CD14-positive monocyte (primary cell): Measurements from ENCODE around the gene FUCA2. TPM values are rescaled to one million over a fixed set of nuclear protein-coding genes. Genes with fewer than 3 reads are reported as not detected.

Source experiments
- DNase-seq, 3 donors: peaks; one replicate each; pipeline ENCODE4 v3.0.0-alpha.2; 2011 to 2022
- H2AFZ ChIP-seq: 2 replicates; pipeline ENCODE4 v1.6.0; 2012; ENCODE audit warnings: mild to moderate bottlenecking, low read depth, low read length, inconsistent platforms; ENCODE audit not compliant: insufficient read depth, poor library complexity, severe bottlenecking
- H3K27ac ChIP-seq, 2 donors: 1 replicate in 1 of 2; 2 replicates in 1 of 2; pipeline ENCODE4 v1.5.1; 2012 to 2013; ENCODE audit warnings: low read length in 2 of 2, control low read depth in 1 of 2, inconsistent platforms in 1 of 2, low read depth in 1 of 2, mild to moderate bottlenecking in 1 of 2
- H3K27me3 ChIP-seq, 2 donors: one replicate each; pipeline versions ENCODE4 v1.6.0 to v1.6.1; 2011 to 2013; ENCODE audit warnings: low read length in 2 of 2; ENCODE audit not compliant: control insufficient read depth in 2 of 2, insufficient read depth in 2 of 2
- H3K36me3 ChIP-seq, 2 donors: replicated peaks in 1 of 2; 1 replicate in 1 of 2; 2 replicates in 1 of 2; pipeline versions ENCODE4 v1.5.1 to v1.6.1; 2012 to 2013; ENCODE audit warnings: low read length in 2 of 2, control low read depth in 1 of 2, inconsistent platforms in 1 of 2, mild to moderate bottlenecking in 1 of 2; ENCODE audit not compliant: insufficient read depth in 2 of 2, control insufficient read depth in 1 of 2
- H3K4me1 ChIP-seq, 2 donors: 1 replicate in 1 of 2; 2 replicates in 1 of 2; pipeline versions ENCODE4 v1.5.1 to v1.6.1; 2012 to 2013; ENCODE audit warnings: low read length in 2 of 2, control low read depth in 1 of 2, inconsistent platforms in 1 of 2, mild to moderate bottlenecking in 1 of 2, moderate library complexity in 1 of 2; ENCODE audit not compliant: insufficient read depth in 2 of 2, control insufficient read depth in 1 of 2
- H3K4me2 ChIP-seq: replicated peaks from 2 replicates; pipeline ENCODE3; 2012; ENCODE audit warnings: low read length, moderate library complexity, mild to moderate bottlenecking; ENCODE audit not compliant: poor library complexity, severe bottlenecking; ENCODE audit errors: extremely low read depth
- H3K4me3 ChIP-seq, 3 experiments: fragments of 200-600 bp in 1 of 3; sonication (generic) in 1 of 3; replicated peaks in 1 of 3; 1 replicate in 2 of 3; 2 replicates in 1 of 3; pipeline ENCODE4 v1.5.1; 2011 to 2013; ENCODE audit warnings: low read length in 3 of 3, mild to moderate bottlenecking in 3 of 3, control low read depth in 2 of 3, low read depth in 2 of 3, inconsistent platforms in 1 of 3, moderate library complexity in 1 of 3
- H3K79me2 ChIP-seq: 2 replicates; pipeline ENCODE4 v1.6.0; 2012; ENCODE audit warnings: mild to moderate bottlenecking, control low read depth, inconsistent platforms, low read length, moderate library complexity; ENCODE audit not compliant: insufficient read depth
- H3K9ac ChIP-seq: 2 replicates; pipeline ENCODE4 v1.6.0; 2017; ENCODE audit warnings: low read length, mild to moderate bottlenecking; ENCODE audit not compliant: insufficient read depth, poor library complexity, severe bottlenecking
- H3K9me3 ChIP-seq, 2 donors: replicated peaks in 1 of 2; 1 replicate in 1 of 2; 2 replicates in 1 of 2; pipeline versions ENCODE4 v1.5.1 to v1.6.1; 2012 to 2013; ENCODE audit warnings: low read length in 2 of 2, control low read depth in 1 of 2; ENCODE audit not compliant: control insufficient read depth in 1 of 2, insufficient read depth in 1 of 2
- H4K20me1 ChIP-seq: 2 replicates; pipeline ENCODE4 v1.6.0; 2012; ENCODE audit warnings: mild to moderate bottlenecking, low read length, control low read depth, moderate library complexity; ENCODE audit not compliant: insufficient read depth
- H3K27ac Mint-ChIP-seq, 7 donors: one replicate each; pipeline ENCODE4 v1.8.0; 2020; ENCODE audit warnings: mild to moderate bottlenecking in 7 of 7, mixed read lengths in 7 of 7, moderate library complexity in 6 of 7, inconsistent platforms in 2 of 7
- H3K27me3 Mint-ChIP-seq, 3 donors: one replicate each; pipeline ENCODE4 v1.8.0; 2021 to 2022; ENCODE audit warnings: low read depth in 3 of 3, mild to moderate bottlenecking in 3 of 3, mixed read lengths in 3 of 3, moderate library complexity in 3 of 3, inconsistent platforms in 1 of 3
- H3K36me3 Mint-ChIP-seq, 2 donors: one replicate each; pipeline ENCODE4 v1.8.0; 2020; ENCODE audit warnings: mixed read lengths in 2 of 2, inconsistent platforms in 1 of 2, mild to moderate bottlenecking in 1 of 2
- H3K4me1 Mint-ChIP-seq: one replicate; pipeline ENCODE4 v1.8.0; 2020; ENCODE audit warnings: mild to moderate bottlenecking, mixed read lengths
- H3K4me3 Mint-ChIP-seq, 2 donors: one replicate each; pipeline ENCODE4 v1.8.0; 2020; ENCODE audit warnings: mild to moderate bottlenecking in 2 of 2, mixed read lengths in 2 of 2, moderate library complexity in 1 of 2
- H3K9me3 Mint-ChIP-seq, 7 donors: one replicate each; pipeline ENCODE4 v1.8.0; 2020 to 2022; ENCODE audit warnings: mixed read lengths in 7 of 7, mild to moderate bottlenecking in 6 of 7, moderate library complexity in 6 of 7, inconsistent platforms in 2 of 7
- CTCF ChIP-seq: fragments of 200-600 bp; IDR thresholded peaks from one replicate; pipeline ENCODE4 v1.8.0; 2022; ENCODE audit warnings: antibody characterized with exemption, mild to moderate bottlenecking
- WGBS: methylation state at CpG from one replicate; pipeline ENCODE4 v1.1.5; 2013; ENCODE audit warnings: missing lambda C conversion rate; ENCODE audit not compliant: insufficient coverage; 5-methylcytosine and 5-hydroxymethylcytosine counted together
- intact Hi-C, 2 donors: fragments of 100-400 bp; cut with micrococcal nuclease; formaldehyde crosslinking; loops; one replicate each; pipeline versions ENCODE4 v1.15.0 to v1.15.1; 2023
- polyA plus RNA-seq, 3 donors: library from polyadenylated mRNA; depleted of rRNA in 1 of 3; unstranded in 2 of 3; stranded (reverse) in 1 of 3; fragments of 300-500 nt in 2 of 3; fragments of >200 nt in 1 of 3; fragmentation: Illumina TruSeq in 2 of 3; gene quantifications; 1 replicate in 2 of 3; 2 replicates in 1 of 3; pipeline ENCODE4 v1.2.3, GENCODE V29; 2012 to 2021

Gene FUCA2
- polyA plus RNA-seq, 3 donors = 35.7 to 93.5 (median 83.7) TPM

GRCh38 chr6:143485967-143486366 lies 25.6 kb downstream of the FUCA2 start:
- Histone ChIP-seq H4K20me1 (no peaks in the 10 kb centered on the region), H3K36me3 (peaks cover 0 to 4% of the 10 kb centered on the region in 2 donors), H3K9ac (no peak overlapping the region), H3K9me3 (no peaks in the 10 kb centered on the region), H3K4me3 (no peak overlapping the region), H3K4me2 (no peak overlapping the region), H3K27me3 (no peaks in the 10 kb centered on the region), H3K4me1 (no peaks in the 10 kb centered on the region), H3K79me2 (no peaks in the 10 kb centered on the region), H3K27ac (no peak overlapping the region), H2AFZ (no peak overlapping the region)
- H3K36me3 Mint-ChIP-seq = peaks cover 3 to 7% of the 10 kb centered on the region in 2 donors
- WGBS = no CpG with 5 or more reads among the region's 2 CpGs
- H3K4me3 Mint-ChIP-seq = no peak overlapping the region
- TF ChIP-seq CTCF = no peak
- H3K9me3 Mint-ChIP-seq = no peaks in the 10 kb centered on the region
- no peak overlapping the region for H3K27ac Mint-ChIP-seq
- no peaks in the 10 kb centered on the region for H3K4me1 Mint-ChIP-seq
- intact Hi-C loops = no loop called here
- H3K27me3 Mint-ChIP-seq = no peaks in the 10 kb centered on the region
- DNase-seq = no peak

- H3K4me1 Mint-ChIP-seq = peaks cover 6% of the 10 kb centered on the region
- Histone ChIP-seq H3K27ac (no peak overlapping the region), H3K4me2 (no peak overlapping the region), H2AFZ (no peak overlapping the region), H3K4me3 (no peak overlapping the region), H3K27me3 (no peaks in the 10 kb centered on the region), H3K4me1 (no peaks in the 10 kb centered on the region), H4K20me1 (no peaks in the 10 kb centered on the region), H3K9me3 (no peaks in the 10 kb centered on the region), H3K9ac (no peak overlapping the region), H3K79me2 (no peaks in the 10 kb centered on the region), H3K36me3 (peaks cover 0 to 4% of the 10 kb centered on the region in 2 donors)
- H3K27ac Mint-ChIP-seq = no peak overlapping the region
- no peak for DNase-seq
- TF ChIP-seq CTCF = no peak
- intact Hi-C loops = no loop called here
- peaks cover 5 to 10% of the 10 kb centered on the region in 2 donors for H3K36me3 Mint-ChIP-seq
- WGBS = no CpG with 5 or more reads among the region's 2 CpGs
- H3K9me3 Mint-ChIP-seq = peaks cover 0 to 1% (median 0%) of the 10 kb centered on the region in 7 donors
- H3K4me3 Mint-ChIP-seq = no peak overlapping the region
- no peaks in the 10 kb centered on the region for H3K27me3 Mint-ChIP-seq
Measured at GRCh38 chr6:143482593-143482992, 28.9 kb downstream of the FUCA2 start.
